GM18858 (cell line): ENCODE results near the gene ADCY4.
A peak's percentile ranks its signal among the peaks of the same experiment; 100 is the strongest.

Experiments
- ATAC-seq: cut with Tn5 transposase; IDR thresholded peaks from one replicate; pipeline ENCODE4 v1.9.1; 2021; ENCODE audit not compliant: unreplicated experiment

Gene ADCY4

DNA sequence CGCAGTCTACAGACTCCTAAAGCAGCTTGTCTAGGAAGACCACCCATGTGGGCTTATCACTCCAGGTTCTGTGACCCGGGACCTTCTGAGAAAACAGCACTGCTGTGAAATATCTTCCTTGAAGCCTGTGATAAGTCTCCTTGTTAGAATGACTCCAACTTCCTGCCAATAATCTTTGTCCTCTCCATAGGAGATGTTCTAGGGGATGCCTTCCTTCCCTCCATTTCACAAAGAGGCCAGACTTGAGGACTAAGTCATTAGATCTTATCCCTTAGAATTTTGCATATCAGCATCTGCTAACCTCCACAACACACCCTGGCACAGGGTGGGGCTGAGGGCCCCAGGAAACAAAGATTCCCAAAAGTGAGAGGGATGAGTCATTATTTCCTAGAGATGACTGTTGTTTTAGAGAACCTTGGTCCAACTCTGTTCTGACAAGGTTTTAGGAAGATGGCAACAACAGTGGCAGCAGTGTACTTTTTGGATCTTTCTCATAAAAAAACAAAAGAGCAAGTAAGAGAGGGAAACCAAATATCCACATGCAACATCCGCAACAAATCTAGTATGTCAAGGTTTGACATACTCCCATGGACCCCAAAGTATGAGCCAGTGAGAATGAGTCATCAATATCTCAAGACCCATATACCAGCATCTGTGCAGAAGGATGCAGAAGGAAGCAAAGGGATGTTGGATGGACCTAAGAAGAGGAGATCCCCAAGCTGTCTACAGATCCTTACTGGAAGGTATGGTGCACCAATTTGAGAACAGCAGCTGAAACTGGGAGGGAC lies 17.5 kb downstream of the ADCY4 start:
- no peak for ATAC-seq

DNA sequence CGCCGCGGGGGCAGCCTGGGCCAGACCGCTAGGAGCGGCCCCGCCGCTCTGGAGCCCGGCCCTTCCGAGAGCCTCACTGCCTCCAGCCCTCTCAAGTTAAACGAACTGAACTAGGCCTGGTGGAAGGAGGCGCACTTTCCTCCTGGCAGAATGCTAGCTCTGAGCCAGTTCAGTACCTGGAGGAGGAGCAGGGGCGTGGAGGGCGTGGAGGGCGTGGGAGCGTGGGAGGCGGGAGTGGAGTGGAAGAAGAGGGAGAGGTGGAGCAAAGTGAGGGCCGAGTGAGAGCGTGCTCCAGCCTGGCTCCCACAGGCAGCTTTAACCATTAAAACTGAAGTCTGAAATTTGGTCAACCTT lies 18.3 kb downstream of the ADCY4 start:
- no peak for ATAC-seq

DNA sequence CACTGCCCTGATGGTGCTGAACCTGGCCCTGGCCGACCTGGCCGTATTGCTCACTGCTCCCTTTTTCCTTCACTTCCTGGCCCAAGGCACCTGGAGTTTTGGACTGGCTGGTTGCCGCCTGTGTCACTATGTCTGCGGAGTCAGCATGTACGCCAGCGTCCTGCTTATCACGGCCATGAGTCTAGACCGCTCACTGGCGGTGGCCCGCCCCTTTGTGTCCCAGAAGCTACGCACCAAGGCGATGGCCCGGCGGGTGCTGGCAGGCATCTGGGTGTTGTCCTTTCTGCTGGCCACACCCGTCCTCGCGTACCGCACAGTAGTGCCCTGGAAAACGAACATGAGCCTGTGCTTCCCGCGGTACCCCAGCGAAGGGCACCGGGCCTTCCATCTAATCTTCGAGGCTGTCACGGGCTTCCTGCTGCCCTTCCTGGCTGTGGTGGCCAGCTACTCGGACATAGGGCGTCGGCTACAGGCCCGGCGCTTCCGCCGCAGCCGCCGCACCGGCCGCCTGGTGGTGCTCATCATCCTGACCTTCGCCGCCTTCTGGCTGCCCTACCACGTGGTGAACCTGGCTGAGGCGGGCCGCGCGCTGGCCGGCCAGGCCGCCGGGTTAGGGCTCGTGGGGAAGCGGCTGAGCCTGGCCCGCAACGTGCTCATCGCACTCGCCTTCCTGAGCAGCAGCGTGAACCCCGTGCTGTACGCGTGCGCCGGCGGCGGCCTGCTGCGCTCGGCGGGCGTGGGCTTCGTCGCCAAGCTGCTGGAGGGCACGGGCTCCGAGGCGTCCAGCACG lies 18.9 kb downstream of the ADCY4 start:
- ATAC-seq = no peak

DNA sequence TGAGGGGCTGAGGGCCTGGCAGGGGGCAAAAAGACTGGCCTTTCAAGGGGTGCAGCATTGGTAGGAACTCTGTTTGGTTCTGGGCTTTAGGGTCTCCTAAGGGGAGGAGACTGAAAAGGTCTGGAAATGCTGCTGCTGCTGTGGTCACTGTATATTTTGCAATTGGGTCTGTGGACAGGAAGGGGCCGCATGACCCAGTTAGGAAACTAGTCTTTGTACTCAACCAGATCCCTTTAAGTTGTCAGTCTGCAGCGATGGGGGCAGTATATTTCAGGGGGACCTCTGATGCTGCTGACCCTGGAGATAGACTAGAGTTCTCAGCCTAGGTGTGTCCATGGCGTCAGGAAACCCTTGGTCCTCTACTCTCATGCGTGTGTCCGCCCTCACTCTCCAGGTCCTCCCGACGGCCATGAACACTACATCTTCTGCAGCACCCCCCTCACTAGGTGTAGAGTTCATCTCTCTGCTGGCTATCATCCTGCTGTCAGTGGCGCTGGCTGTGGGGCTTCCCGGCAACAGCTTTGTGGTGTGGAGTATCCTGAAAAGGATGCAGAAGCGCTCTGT lies 19.5 kb downstream of the ADCY4 start:
- ATAC-seq = no peak

DNA sequence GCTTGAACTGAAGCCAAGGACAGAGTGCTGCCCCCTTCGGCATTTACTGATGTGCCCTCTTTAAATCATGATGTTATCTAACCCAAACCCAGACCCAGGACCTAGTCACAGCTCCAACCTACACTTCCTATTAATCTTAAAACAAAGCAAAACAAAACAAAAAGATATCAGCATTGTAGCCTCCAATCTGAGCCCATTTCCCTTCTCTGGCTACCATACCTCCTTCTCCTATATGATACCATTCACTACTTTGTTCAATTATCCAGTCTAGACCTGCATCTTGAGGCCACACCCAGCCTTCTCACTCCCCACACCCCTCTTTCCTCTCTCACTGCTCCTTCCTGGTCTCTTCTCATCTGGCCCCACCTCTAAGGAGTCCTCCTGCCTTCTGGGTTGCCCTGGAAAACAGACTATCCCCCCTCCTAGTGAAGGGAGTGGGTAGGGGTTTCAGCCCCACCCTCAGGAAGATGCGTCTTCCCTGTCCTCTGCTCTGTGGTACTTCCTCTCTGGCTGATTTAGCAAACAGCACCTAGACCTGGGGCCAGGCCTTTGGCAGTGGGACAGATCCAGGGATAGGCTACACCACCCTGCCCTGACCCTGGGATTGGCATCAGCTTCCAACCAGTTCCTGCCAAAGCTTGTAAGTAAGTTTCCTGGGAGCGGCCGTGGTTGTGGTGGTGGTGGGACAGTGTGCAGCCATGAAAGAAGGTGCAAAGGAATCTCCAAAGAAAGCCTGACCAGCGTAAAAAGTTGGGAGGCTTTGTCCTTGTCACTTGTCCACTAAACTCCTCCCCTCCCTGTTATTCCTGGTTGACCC lies 20.3 kb downstream of the ADCY4 start:
- no peak for ATAC-seq

DNA sequence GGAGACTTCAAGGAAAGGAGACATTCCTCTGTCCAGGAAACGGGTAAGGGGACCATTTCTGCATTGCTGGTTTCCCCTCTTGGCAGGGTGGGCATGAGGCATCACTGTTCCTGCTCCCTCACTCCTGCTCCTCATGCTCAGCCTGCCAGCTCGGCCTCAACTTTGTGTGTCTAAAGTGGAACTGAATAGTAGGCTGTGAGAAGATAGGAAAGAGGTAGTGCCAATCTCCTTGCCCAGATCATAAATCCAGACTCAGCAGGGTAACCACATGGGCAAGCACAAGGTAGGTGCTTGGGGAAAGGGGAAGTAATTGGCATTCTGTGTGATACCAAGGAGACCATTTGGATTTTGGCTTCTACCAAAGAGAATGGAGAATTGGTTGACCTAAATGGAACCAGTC lies 21.0 kb downstream of the ADCY4 start:
- ATAC-seq = no peak

DNA sequence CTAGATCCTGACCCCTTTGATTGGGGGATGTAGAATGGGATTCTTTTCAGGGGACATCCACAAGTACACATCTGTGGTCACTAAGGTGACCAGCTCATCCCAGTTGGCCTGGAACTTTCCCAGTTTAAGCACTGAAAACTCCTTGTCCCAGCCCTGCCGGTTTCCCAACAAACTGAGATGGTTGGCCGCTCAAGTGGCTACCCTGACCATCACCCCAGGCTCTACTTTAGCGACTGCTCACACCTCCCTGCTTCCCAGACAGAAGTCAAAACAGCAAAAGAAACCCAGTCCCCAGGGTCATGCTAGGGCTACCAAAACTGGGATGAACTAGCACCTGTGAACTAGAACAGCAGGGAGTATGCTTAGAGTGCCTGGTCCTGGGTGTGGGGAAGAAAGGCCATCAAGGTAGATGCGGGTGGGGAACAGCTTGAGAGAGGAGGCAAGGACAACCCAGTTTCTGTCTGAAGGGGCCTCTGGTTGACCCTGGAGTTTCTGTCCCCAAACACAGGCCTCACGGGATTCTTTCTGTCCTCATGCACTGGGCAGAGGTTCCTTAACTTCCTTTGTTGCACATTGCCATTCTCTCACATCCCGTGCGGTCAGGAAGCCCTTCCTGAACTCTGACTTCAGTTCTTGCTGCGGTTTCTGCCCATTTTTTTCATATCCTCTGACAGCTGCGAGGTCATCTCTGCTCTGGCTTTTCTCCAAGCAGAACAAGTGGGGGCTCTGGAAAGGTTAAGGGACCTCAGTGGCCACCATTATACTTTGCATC lies 21.9 kb downstream of the ADCY4 start:
- no peak for ATAC-seq

DNA sequence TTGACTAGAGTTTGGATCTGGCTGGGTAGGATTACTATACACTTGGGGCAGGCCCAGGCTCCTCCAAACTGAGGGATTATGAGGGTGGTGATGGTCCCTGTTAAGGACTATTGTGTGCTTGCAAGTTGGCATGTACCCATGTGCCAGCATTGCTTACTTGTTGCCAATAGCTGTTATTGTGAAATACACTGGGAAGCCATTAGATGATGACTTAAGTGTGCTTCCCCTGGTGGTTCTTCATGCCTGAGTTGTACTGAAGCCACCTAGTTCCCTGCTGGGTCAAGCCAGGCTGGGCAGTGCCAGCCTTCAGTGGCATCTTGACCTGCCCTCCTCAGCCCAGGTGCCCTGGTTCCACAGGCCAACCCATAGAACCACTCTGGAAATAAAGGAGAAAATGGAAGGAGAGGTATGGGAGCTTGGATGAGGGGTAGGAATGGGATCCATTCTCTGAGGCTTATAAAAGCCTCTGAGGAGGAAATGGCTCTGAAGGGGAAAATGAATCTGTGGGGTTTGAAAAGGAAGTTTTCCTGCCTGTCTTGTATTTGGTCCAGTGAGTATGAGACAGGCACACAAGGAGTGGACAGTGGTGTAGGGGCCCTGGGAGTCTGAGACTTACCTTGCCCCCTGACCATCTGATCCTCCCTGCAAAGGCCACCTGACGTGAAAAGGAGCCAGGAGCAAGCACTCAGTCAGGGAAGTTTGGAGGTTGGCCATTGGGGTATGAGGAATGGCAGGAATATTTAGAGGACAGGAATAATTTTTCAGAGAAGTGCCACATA lies 22.8 kb downstream of the ADCY4 start:
- ATAC-seq = no peak

DNA sequence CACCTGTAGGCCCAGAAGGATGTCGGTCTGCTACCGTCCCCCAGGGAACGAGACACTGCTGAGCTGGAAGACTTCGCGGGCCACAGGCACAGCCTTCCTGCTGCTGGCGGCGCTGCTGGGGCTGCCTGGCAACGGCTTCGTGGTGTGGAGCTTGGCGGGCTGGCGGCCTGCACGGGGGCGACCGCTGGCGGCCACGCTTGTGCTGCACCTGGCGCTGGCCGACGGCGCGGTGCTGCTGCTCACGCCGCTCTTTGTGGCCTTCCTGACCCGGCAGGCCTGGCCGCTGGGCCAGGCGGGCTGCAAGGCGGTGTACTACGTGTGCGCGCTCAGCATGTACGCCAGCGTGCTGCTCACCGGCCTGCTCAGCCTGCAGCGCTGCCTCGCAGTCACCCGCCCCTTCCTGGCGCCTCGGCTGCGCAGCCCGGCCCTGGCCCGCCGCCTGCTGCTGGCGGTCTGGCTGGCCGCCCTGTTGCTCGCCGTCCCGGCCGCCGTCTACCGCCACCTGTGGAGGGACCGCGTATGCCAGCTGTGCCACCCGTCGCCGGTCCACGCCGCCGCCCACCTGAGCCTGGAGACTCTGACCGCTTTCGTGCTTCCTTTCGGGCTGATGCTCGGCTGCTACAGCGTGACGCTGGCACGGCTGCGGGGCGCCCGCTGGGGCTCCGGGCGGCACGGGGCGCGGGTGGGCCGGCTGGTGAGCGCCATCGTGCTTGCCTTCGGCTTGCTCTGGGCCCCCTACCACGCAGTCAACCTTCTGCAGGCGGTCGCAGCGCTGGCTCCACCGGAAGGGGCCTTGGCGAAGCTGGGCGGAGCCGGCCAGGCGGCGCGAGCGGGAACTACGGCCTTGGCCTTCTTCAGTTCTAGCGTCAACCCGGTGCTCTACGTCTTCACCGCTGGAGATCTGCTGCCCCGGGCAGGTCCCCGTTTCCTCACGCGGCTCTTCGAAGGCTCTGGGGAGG lies 23.9 kb downstream of the ADCY4 start, which contains the start of gene LTB4R:
Gene LTB4R (plus strand): TSS at position 857 of the 959 bp plus-strand sequence. CDS start 4,150 bp downstream, outside the sequence.
- ATAC-seq = peak; percentile 55

DNA sequence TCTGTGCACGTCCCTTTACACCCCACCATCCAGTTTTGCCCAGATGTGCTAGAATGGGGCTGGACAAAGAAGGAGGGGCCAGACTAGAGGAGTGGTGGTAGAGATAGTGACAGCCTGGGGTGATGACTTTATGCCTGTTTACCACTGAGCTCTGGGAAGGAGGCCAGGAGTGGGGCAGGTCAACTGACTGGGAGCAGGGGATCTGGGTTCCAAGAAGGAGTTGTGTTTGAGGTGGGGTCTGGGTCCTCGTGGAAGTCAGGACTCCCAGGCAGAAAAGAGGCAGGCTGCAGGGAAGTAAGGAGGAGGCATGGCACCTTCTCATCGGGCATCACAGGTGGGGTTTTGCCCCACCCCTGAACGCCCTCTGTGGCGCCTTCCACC lies 24.6 kb downstream of the ADCY4 start:
- ATAC-seq = no peak

DNA sequence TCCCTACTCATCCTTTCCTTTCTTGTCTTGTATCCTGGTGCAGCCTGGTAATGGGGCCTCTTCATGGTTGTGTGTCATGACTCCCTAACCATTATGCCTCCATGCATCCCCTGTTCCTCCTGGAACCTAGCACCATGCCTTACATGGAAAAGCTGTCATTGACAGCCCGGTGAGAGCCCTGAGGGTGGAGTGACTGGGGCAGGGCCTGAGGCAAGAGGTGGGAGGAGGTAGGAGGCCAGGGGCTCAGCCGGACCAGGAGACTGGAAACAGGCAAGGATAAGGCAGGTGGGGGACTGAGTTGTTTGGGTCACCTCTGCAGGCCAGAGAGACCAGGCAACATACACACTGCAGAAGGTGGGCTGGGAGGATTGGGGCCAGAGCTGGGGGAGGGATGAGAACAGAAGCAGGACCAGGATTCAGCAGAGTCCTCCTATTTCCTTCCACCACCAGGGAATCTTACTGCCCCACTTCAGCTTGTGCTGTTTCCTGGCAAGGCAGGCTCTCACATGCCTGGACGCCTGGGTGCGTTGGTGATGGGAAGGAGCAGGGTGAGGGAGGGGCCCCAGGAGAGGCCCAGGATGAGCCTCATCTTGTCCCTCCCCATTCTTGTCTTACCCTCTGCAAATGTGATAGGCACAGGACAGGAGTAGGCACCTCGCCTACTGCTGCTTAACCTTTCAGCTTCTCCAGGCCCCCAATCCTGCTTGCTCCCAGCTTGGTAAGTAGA lies 25.2 kb downstream of the ADCY4 start, which contains the start of gene LTB4R2:
Gene LTB4R2 (plus strand): TSS at position 603 of the 727 bp plus-strand sequence. CDS start 525 bp downstream, outside the sequence.
- ATAC-seq = no peak

DNA sequence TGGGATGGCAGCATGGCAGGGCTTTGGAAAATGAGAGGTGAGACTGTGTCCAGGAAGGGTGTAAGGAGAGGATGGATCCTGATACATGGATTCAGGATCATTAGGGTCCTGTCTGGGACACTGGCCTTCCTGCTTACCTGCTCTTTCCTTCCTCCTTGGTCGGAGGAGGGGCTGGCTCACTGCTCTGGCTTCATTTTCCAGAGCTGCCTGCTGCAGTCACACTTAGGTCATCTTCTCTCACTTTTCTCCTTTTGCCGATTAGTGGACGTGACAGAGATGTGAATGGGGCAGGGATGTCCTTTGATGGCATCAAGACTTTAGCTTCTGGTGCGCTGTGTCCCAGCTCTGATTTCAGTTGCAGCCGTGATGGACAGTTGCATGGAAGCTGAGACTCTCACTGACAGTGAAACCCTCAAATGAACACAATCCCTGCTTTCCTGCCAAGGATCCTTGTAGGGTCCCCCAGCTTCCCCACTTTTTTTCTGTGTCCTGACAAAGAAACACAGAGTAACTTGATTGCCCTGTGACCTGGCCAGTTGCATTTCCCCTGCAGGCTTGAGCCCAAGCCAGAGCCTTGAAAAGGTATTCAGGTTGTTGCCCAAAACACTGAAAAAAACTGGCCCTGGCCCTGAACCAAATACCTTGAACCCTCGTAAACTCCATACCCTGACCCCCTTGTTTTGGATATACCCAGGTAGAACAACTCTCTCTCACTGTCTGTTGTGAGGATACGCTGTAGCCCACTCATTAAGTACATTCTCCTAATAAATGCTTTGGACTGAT lies 26.3 kb downstream of the ADCY4 start:
- ATAC-seq = no peak

DNA sequence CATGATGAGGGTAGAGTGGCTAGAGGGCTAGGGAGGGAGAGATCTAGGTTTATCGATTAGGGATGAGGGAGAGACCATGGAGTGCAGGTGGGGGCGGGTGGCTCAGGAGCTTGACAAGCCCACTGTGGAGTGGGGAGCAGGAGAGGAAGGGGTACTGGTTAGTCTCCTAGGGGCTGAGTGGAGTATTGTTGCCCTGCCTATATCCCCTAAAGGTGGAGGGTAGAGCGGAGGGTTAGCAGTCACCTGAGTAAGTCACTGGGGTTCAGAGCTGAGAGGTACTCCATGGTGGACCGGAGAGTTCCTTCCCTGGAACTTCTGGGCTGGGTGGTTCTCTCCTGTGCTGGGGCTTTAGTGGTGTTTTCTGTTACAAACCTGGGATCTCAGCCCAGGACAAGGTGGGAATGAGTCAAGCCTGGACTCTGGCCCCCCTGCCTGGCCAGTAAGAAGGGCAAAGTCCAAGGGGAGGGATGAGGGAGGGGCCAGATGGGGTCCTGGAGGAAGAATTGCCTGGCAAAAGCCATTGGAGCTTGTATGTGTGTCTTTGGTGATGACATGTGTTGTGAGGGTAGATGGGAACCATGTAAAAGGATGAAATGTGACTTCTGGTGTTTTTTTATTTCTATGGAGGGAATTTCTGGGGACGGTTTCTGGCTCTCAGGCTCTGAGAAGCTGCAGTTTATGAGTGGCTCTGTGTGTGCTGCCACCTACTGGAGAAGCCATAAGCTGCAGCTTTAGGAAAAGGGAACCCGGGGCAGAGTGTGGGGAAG lies 27.1 kb downstream of the ADCY4 start, which contains the start of gene CIDEB:
Gene CIDEB (minus strand): TSS at position 403 of the 767 bp plus-strand sequence. CDS start 119 bp downstream, at position 284.
- no peak for ATAC-seq

DNA sequence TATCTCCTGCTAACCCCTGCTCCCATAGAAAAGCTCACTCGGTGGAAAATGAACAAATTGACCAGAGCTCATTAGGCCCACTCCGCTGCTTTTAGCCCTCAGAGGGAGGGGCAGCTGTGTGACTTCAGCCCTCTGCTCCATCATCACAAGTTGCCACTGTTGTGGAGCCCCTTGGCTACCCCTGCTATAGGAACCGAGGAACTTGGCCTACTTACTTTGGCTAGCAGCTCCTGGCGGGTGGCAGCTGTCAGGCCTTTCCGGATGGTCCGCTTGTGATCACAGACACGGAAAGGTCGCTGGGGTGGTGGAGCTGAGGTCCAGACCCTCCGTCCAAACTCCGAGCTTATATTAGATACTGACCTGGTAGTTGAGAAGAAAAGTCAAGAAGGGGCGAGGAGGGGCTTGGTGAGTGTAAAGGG lies 27.7 kb downstream of the ADCY4 start:
- ATAC-seq = no peak

DNA sequence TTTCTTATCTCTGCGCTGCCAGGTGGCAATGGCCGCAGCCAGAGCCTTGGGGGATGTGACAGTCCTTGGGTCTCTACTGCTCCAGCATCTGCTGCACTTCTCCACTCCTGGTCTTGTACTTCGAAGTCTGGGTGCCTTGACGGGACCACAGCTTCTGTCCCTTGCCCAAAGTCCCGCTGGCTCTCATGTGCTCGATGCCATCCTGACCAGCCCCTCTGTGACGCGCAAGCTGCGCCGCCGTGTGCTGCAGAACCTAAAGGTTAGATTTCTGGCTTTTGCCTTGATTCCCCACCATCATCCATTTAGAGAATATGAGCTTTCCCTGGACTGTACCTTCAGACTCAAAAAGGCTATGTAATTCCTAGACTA lies 30.9 kb downstream of the ADCY4 start:
- ATAC-seq = no peak

DNA sequence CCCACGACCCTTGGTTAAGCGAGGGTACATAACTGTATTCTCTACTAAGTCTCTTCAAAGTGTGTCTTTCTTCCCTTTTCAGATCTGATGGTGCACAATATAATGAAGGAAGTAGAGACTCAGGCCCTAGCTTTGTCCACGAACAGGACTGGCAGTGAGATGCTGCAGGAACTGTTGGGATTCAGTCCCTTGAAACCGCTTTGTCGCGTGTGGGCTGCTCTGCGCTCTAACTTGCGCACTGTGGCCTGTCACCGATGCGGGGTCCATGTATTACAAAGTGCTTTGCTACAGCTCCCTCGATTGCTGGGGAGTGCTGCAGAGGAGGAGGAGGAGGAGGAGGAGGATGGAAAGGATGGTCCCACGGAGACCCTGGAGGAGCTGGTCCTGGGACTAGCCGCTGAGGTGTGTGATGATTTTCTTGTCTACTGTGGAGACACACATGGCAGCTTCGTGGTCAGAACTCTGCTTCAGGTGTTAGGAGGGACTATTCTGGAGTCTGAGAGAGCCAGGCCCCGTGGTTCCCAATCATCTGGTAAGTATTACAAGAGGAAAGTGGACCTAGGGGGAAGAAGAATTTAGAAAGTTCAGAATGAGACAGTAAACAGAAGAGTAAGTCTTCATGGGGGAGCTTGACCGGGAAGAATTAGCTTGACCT lies 34.4 kb downstream of the ADCY4 start:
- no peak for ATAC-seq
